HG03064 (cell line): ENCODE measurements around the gene WDR72.

Source experiments
- ATAC-seq: cut with Tn5 transposase; IDR thresholded peaks from one replicate; pipeline ENCODE4 v1.9.1; 2021; ENCODE audit warnings: low read depth; ENCODE audit not compliant: unreplicated experiment

The WDR72 gene

DNA sequence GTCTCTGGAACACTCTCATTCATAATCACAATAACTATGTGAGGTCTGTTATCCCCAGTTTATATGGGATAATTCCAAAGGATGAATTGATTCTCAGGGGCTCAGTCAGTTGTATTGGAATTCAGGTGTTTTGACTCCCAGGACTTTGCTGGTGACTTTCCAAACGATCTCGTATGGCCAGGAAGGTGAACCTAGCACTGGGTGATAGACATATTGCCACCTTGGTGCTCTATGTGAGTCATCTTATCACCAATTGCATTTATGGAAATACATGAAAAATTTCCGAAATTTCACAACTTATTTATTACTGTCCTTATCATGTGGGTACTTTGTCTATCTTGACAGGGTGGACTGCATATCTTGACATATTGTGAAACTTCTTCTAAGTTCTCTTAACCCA, 287.3 kb downstream of the WDR72 start:
- no peak for ATAC-seq

DNA sequence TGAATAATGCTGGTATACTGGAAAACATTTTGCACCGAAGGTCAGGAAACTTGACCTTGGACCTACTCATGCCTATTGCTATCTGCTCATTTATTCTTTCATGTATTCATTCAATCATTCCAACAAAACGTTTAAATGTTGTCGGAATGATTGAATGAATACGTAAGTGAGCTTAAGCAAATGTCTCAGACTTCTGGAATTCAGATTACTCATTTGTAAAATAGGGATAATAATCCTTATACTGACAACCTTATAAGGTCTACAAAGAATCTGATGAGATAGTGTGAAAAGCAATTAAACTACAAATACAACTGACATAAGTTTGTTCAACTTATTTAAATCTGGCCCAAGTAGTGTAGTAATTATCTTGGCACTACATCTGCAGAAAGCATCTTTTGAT, 288.7 kb downstream of the WDR72 start:
- ATAC-seq, result no peak

DNA sequence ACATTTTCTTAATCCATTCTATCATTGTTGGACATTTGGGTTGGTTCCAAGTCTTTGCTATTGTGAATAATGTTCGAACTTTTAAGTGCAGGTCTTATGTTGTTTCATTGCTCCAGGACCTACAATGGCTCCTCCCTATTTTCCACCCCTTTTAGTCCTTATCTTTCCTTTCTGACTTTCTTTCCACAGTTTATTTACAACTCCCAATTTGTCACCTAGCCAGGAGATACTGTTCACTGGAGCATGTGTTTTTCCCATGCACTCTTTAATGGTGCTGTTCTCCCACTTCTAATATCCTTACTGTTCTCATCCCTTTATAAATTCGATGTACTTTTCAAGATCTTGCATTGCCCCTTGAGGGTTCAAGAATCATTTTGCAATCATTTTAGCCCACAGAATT, 290.0 kb downstream of the WDR72 start:
- no peak for ATAC-seq
